NCI-H1436 (cell line): ENCODE measurements around the gene SHROOM3.
"Not testable (repeated sequence)": the region's sequence is repeated elsewhere in the genome, so short reads cannot be mapped to it uniquely, and the experiment has no call there.

Experiments
- DNase-seq: peaks from one replicate; lab custom pipeline; 2025; lab: John Stamatoyannopoulos, UW

The SHROOM3 gene

DNA sequence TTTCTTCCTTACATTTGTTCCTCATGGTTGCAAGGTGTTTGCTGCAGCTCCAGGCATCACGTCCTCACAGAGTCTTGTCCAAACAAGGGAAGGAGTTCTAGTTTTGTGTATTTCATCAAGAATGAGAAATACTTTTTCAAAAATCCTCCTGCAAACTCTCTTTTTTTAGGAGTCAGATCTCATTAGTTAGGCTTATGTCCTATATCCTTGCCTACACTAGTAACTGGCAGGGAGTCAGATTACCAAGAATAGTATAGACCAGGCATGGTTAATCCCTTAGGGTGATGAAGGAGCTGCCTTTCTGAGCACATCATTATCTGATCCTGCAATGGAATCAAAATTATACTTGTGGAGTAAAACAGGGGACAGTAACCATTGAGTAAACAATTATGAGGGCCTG is 160.4 kb downstream of the SHROOM3 start:
- DNase-seq, result no peak

DNA sequence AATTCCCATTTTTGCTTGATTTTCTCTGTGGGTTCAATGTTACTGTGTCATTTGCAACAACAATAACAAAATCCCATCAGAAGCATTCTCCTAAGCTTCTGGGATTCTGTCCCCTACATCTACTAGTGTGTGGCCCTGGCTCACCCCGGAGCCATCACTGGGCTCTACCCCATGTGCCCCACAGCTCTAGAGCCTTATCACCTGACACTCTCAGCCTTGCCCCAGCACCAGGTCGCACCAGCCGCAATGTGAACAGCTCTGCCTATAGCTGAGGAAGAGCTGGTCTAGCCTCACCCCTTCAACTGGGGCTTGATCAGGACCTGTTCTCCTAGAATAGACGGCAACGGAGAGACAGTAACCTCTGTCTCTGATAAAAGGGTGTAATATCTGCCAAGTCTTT is 161.7 kb downstream of the SHROOM3 start:
- no peak for DNase-seq

DNA sequence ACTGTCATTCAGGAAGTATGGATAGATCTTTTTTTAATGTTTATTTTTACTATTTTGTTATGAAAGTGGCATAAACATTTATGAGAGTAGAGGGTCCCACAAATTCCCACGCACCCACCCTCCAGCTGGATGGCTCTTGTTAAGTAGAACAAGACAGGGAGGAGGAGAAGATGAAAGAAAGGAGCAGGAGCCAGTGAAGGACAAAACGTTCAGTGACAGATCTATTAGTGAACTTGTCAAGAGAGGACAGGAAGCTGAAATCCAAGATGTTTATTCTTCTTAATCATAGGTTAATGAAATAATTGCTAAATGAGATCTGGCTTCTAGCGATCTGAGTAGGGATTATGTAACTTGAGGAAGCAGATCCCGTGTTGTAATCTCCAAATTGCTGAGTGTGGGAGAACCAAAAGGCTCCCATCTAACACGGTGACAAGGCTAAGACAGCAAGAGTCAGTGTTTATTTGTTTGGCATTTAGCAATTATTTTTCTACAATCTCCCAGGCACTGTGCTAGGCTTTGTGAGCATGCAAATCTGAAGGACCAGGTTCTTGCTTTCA is 162.5 kb downstream of the SHROOM3 start:
- DNase-seq, result no peak

DNA sequence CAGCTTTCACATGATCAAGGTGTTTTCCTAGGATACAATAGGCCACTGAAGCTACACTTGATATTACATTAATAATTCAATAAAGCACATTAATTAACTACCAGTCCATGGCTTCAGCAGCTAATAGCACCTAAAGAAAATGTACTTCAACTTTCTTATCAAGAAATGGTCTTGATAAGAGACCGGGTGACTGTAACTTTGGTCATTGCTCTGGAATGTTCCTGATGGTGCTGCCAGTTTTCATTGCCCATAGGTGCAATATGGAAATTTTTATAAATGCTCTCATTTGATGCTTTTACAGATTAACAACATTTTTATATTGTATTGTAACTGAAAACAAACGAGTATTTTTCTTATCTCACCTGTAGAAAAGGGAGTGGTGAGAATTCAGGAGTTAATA is 165.4 kb downstream of the SHROOM3 start:
- no peak for DNase-seq

DNA sequence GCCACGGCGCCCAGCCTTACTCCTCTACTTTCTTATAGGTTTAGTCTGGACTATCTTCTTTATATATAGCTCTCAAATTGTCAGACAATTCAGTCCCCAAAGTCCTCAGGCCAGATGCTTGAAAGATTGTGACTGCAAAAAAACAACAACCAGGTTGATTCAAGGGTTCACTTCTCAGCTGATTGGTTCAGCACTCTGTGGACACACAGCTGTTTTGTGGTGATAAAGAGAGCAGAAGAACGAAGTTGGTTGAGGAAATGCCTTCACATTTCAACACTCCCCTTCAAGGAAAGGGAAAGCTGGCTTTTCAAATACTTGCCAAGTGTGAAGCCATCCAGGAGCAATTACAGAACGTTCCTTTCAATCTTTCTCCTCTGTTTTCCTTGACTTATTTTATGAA is 166.8 kb downstream of the SHROOM3 start:
- no peak for DNase-seq

DNA sequence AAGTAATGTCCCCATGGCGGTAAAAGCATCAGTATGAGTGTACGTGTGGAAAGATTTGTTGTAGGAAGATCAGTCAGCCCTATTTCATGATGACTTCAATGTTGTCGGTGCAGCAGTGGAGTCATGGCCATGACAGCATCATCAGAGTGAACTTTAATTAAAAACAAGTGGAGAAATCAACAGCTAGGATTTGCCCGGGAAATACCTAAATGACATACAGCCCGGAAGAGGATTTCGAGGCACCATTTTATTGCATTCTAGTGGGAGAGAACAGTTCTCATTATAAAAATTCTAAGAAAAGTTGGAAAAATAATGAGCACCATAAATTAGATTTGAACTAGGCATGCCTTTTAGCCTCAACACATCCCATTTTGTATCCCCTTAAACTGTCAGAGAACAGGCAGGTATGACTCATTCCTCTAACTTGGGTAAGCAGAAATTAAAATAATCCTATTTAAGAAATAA is 170.1 kb downstream of the SHROOM3 start:
- no peak for DNase-seq

DNA sequence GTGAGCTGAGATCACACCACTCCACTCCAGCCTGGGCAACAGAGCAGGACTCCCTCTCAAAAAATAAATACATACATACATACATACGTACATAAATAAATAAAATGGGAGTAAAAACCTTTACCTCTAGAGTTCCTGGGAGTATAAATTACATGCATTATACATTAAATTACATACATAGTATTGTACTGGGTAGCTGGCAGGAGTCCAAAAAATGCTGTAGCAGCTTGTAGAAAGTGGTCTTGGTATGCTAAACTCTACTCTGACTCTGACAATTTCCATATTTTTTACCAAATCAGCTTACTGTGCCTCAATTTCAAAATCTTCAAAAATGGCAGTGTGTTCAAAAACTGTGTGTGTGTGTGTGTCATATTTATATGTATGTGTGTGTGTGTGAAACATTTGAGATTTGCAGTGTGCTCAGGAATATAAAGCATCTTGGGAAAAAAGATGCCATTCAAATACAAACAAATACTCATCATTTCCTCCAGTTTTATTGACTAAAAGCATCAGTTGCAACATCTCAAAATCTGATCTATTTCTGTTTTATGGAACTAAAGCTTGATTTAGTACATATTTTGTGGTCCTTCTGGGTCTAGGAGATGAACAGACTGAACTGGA is 171.7 kb downstream of the SHROOM3 start:
- no peak for DNase-seq

DNA sequence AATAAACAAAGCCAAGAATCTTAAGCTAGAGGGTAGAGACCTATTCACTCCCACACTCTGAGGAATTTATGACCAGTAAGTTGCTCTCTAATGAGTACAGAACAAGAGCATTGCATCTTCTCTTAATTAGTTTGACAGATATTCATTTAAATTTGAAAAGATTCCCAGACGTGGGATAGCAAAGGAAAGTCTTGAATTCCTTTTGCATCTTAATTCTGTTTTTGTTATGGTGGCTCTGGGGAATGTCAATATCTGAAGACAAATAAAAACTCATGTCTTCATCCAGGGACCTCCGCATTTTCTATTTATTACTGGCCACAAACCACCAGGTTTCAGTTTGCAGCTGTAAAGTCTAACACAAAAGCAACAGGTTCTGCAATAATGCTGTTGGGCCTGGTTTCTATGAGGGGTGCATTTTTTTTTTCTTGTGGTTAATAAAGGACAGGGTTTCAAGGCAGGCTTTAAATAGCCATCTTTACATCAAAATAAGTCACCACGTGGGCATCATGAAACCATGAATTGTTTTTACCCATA is 172.3 kb downstream of the SHROOM3 start:
- DNase-seq, result no peak

DNA sequence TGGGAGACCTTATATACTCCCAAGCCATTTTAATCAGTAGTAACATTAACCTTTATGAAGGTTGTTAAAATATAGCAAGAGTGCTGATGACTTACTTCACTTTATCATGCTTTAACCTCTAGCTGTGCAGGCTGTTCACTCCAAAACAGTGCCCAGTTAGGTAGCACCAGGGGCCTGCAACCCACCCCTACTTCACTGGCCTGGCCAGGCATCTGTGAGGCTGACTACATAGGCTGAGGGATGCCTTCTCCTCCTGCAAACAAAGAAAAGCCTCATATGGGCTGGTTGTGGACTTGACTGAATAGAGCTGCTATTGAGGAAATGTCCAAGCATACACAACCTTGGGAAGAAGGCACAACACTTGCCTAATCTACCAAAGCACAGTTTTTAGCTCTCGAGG is 172.8 kb downstream of the SHROOM3 start:
- no peak for DNase-seq

GRCh38 chr4:76608549-76608948 is 173.5 kb downstream of the SHROOM3 start:
- DNase-seq, result not testable (repeated sequence)

DNA sequence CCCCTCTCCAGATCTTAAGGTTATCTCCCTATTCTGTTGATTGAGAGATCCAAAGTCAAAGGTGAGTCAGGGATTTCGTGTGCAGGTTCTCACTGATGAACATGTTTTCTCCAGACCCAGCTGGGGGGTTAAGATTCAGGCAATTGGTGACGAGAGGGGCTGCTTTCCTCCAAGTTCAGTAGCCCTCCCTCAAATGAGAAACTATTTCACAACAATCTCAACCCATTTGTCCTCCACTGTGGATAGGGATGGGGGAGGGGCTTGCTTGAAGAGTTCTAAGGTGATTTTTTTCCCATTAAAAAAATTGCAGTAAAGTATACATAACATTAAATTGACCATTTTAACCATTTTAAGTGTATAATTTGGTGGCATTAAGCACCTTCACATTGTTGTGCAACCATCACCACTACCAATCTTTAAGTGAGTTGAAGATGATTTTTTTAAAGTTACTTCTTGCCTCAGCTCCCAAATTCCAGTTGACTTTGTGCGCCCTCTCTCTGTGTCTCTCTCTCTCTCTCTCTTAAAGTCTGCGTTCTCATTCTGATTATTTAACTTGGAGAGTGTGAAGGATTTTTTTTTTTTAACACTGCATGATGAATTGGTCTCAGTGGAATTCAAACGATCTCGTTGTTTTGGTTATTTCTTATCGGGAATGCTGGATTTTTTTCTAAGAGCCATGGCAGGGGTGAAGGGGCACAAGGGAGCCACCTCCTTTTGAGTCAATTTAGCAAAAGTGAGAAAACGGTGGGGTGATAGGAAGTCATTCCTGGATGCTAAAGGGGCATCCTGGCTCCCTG is 175.9 kb downstream of the SHROOM3 start:
- no peak for DNase-seq

- no peak for DNase-seq
Measured at GRCh38 chr4:76611616-76612207, 176.7 kb downstream of the SHROOM3 start.

DNA sequence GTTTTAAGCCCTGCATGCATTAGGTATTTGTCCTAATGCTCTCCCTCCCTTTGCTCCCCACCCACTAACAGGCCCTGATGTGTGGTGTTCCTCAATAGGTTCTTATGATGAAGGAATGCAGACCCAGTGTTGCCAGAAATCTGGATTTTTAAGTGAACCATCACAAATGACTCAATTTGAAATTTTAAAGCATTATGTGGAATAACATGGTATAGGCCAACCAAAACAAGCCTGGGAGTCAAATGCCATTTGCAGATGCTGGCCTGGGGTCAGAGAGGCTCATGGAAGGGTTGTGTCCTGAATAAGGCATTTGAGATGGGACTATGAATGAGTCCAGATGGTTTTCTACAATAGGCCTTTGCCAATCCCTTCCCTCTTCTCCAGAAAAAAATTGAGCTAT is 179.6 kb downstream of the SHROOM3 start:
- no peak for DNase-seq

- no peak for DNase-seq
Measured at GRCh38 chr4:76615999-76616398, 181.0 kb downstream of the SHROOM3 start.

- DNase-seq, result no peak
Measured at GRCh38 chr4:76616526-76616925, 181.5 kb downstream of the SHROOM3 start.

GRCh38 chr4:76620723-76621468 is 185.9 kb downstream of the SHROOM3 start:
- DNase-seq, result no peak

DNA sequence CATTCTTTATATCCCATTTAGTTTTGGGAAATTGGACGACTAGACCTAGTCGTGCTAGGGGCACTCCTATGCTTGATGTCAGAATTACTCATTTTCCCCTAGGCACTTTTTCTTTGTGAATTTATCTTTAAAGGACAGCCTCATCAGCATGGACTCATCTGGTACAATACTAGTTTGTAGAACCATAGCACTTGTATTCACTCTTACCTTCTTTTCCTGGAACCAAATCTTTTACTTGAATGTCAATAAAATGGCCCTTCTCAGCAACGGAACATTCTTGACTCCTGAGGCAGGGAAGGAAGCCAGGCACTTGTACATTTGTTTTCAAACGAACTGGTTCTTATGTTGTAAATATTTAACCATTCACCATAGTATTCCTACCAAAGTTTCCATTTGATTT is 187.1 kb downstream of the SHROOM3 start:
- no peak for DNase-seq

DNA sequence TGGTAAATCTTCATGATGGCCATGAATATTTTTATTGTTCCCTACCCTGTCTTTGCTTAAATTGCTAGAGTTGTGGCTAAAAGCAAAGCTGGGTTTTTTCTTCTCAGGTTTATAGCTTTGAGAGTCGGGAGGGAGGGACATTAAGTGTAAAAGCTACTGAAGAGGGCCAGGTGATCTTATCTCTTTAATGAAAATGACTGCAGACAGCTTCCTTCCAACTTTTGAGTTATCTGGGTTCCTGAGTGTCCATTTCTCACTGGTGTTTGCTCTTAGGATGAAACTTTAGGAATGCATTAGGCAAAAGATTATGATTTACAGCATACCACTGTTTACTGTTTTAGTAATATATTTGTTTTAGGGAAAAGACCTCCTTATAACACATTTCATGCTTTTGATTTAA is 187.7 kb downstream of the SHROOM3 start:
- DNase-seq, result no peak

DNA sequence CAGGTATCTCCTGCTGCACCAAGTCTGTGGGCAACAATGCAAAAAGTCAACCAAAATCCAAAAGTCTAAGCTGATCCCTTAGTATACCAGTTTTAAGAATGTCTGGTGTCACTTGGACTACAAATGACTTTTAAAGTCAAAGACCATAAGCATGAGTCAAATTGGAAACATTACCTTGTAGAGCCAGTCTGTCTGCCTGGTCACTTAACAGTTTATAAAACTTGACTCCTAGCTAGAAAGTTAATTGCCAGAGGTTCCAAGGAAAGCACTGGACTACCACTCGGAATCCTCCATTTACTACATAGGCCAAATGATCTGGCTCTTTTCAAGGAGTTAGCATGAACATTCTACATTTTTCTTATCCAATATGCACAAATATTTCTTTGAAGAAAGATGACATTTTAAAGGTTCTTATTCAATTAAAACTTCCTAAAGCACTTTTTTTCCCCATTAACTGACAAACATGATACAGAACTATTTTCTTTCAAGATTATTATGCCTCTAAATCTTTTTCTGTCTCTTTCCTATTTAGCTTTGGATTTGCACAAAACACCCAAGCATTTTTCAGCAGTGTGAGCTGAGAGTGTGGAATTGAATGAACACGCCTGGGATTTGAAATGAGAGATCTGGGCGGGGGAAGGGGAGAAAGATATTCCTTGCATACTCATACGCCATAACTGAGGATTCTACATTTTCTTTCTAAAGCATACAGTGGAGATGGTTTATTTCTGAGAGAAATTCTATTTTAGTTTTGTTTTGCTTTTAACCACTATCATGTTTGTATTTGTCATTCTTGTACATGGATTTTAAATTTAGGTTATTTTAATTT is 188.4 kb downstream of the SHROOM3 start:
- no peak for DNase-seq

DNA sequence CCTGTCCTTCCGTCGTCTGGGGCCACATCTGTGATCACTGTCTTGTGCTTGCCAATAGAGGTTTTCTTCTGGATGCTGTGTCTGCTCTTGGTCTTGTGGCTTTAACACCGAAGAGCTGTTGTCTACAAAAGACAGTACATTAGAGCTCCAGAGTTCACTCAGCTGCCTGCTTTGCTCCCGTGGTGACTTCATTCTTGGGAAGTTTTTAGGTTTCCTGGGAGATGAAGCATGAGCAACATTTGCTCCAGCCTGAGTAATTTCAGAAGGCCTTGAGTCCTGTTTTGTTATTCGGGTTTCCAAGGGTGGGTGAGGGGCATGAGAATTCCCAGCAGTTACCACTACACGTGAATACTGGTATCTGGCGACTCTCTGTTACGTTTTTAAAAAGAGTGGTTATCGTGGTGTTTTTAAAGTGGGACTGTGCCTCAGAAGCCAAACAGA is 189.2 kb downstream of the SHROOM3 start:
- no peak for DNase-seq
